Activated CD4-positive, alpha-beta memory T cell treated with anti-CD3 and anti-CD28 coated beads, Interleukin-2, amount 10 ng/mL, durations not matched to agents 7 days and 5 days (primary cell): Measurements from ENCODE around the gene EDN2. TPM values are rescaled to one million over a fixed set of nuclear protein-coding genes. Genes with fewer than 3 reads are reported as not detected.
A peak's percentile ranks its signal among the peaks of the same experiment; 100 is the strongest.

Experiments
- CTCF ChIA-PET: fragments of 350-600 bp; sonication (Branson Sonifier 250); formaldehyde crosslinking; loops from one replicate; lab custom pipeline; 2021; ENCODE audit warnings: antibody characterized with exemption, inconsistent platforms; lab: Charles Lee
- POLR2A ChIA-PET: fragments of 350-600 bp; sonication (Branson Sonifier 250); formaldehyde crosslinking; loops from one replicate; lab custom pipeline; 2021; ENCODE audit warnings: antibody characterized with exemption; lab: Charles Lee
- DNase-seq: peaks from one replicate; pipeline ENCODE4 v3.0.0-alpha.2; 2020
- H3K27ac Mint-ChIP-seq: one replicate; pipeline ENCODE4 v1.8.0; 2021; ENCODE audit warnings: mild to moderate bottlenecking, mixed read lengths
- H3K27me3 Mint-ChIP-seq: one replicate; pipeline ENCODE4 v1.8.0; 2021; ENCODE audit warnings: mixed read lengths
- H3K36me3 Mint-ChIP-seq: one replicate; pipeline ENCODE4 v1.8.0; 2021; ENCODE audit warnings: low read depth, mixed read lengths
- H3K4me1 Mint-ChIP-seq: one replicate; pipeline ENCODE4 v1.8.0; 2021; ENCODE audit warnings: mixed read lengths
- H3K4me3 Mint-ChIP-seq: one replicate; pipeline ENCODE4 v1.8.0; 2021; ENCODE audit warnings: mild to moderate bottlenecking, mixed read lengths
- H3K9me3 Mint-ChIP-seq: one replicate; pipeline ENCODE4 v1.8.0; 2021; ENCODE audit warnings: mixed read lengths
- total RNA-seq, 2 experiments: library from RNA; stranded (reverse); gene quantifications; one replicate each; pipeline ENCODE4 v1.2.3, GENCODE V29; 2021

EDN2 gene
- total RNA-seq, 2 experiments from 2014 or later = not detected

- Mint-ChIP-seq H3K4me3 (no peak overlapping the region), H3K27ac (no peak overlapping the region), H3K27me3 (no peaks in the 10 kb centered on the region), H3K9me3 (peaks cover 5% of the 10 kb centered on the region), H3K4me1 (no peaks in the 10 kb centered on the region), H3K36me3 (peaks cover 16% of the 10 kb centered on the region)
- ChIA-PET POLR2A (no interaction called here), CTCF (interaction anchor here (0.9 kb wide), 1 partner anchor 9 kb away, joined by 3 read pairs; no protein-coding TSS in a partner anchor)
- DNase-seq = no peak
These were observed 40.5 kb upstream of the EDN2 start for GRCh38 chr1:41524676-41525675.

- peaks cover 17% of the 10 kb centered on the region for H3K36me3 Mint-ChIP-seq
- ChIA-PET CTCF (no interaction called here), POLR2A (no interaction called here)
- H3K4me1 Mint-ChIP-seq = no peaks in the 10 kb centered on the region
- no peak overlapping the region for H3K4me3 Mint-ChIP-seq
- no peaks in the 10 kb centered on the region for H3K27me3 Mint-ChIP-seq
- no peak for DNase-seq
- H3K27ac Mint-ChIP-seq = no peak overlapping the region
- H3K9me3 Mint-ChIP-seq = no peaks in the 10 kb centered on the region
These were observed 39.6 kb upstream of the EDN2 start for GRCh38 chr1:41523949-41524675.

GRCh38 chr1:41523071-41523470 is 38.6 kb upstream of the EDN2 start:
- H3K27ac Mint-ChIP-seq = no peak overlapping the region
- CTCF ChIA-PET = no interaction called here
- H3K27me3 Mint-ChIP-seq = no peaks in the 10 kb centered on the region
- no peaks in the 10 kb centered on the region for H3K9me3 Mint-ChIP-seq
- no peak overlapping the region for H3K4me3 Mint-ChIP-seq
- no peaks in the 10 kb centered on the region for H3K4me1 Mint-ChIP-seq
- DNase-seq = no peak
- POLR2A ChIA-PET = no interaction called here
- H3K36me3 Mint-ChIP-seq = peaks cover 18% of the 10 kb centered on the region

- Mint-ChIP-seq H3K36me3 (peaks cover 20% of the 10 kb centered on the region), H3K4me3 (no peak overlapping the region), H3K9me3 (no peaks in the 10 kb centered on the region), H3K27me3 (no peaks in the 10 kb centered on the region), H3K4me1 (peaks cover under 1% of the 10 kb centered on the region), H3K27ac (no peak overlapping the region)
- ChIA-PET POLR2A (no interaction called here), CTCF (no interaction called here)
- no peak for DNase-seq
These were observed 37.3 kb upstream of the EDN2 start for GRCh38 chr1:41521766-41522165.

- DNase-seq = no peak
- H3K4me3 Mint-ChIP-seq = no peak overlapping the region
- peaks cover 19% of the 10 kb centered on the region for H3K36me3 Mint-ChIP-seq
- no peak overlapping the region for H3K27ac Mint-ChIP-seq
- H3K4me1 Mint-ChIP-seq = peaks cover 5% of the 10 kb centered on the region
- POLR2A ChIA-PET = no interaction called here
- CTCF ChIA-PET = no interaction called here
- H3K9me3 Mint-ChIP-seq = no peaks in the 10 kb centered on the region
- no peaks in the 10 kb centered on the region for H3K27me3 Mint-ChIP-seq
These were observed 36.7 kb upstream of the EDN2 start for GRCh38 chr1:41520951-41521752.

- H3K27ac Mint-ChIP-seq = no peak overlapping the region
- CTCF ChIA-PET = interaction anchor here (0.6 kb wide), 1 partner anchor 925 kb away, joined by 4 read pairs; no protein-coding TSS in a partner anchor
These were observed 35.2 kb upstream of the EDN2 start for GRCh38 chr1:41519667-41520066.

GRCh38 chr1:41518471-41518870 is 34.0 kb upstream of the EDN2 start:
- peaks cover 5% of the 10 kb centered on the region for H3K4me1 Mint-ChIP-seq
- H3K9me3 Mint-ChIP-seq = no peaks in the 10 kb centered on the region
- ChIA-PET CTCF (no interaction called here), POLR2A (no interaction called here)
- no peaks in the 10 kb centered on the region for H3K27me3 Mint-ChIP-seq
- DNase-seq = no peak
- H3K27ac Mint-ChIP-seq = no peak overlapping the region
- H3K36me3 Mint-ChIP-seq = peaks cover 17% of the 10 kb centered on the region
- no peak overlapping the region for H3K4me3 Mint-ChIP-seq

More at GRCh38 chr1:41519667-41520066, 35.2 kb upstream of the EDN2 start:
- Mint-ChIP-seq H3K4me1 (peaks cover 5% of the 10 kb centered on the region), H3K9me3 (no peaks in the 10 kb centered on the region), H3K27me3 (no peaks in the 10 kb centered on the region), H3K4me3 (no peak overlapping the region), H3K36me3 (peaks cover 18% of the 10 kb centered on the region)
- DNase-seq = no peak
- POLR2A ChIA-PET = no interaction called here

- ChIA-PET POLR2A (no interaction called here), CTCF (interaction anchor here (1.2 to 2.3 kb wide), 4 partner anchors 288 to 375 kb away, joined by 3 to 11 read pairs (median 6); no protein-coding TSS in a partner anchor)
- no peak for DNase-seq
- Mint-ChIP-seq H3K36me3 (peaks cover 19% of the 10 kb centered on the region), H3K27ac (no peak overlapping the region), H3K4me1 (peaks cover 5% of the 10 kb centered on the region), H3K27me3 (no peaks in the 10 kb centered on the region), H3K9me3 (no peaks in the 10 kb centered on the region), H3K4me3 (no peak overlapping the region)
These were observed 32.6 kb upstream of the EDN2 start for GRCh38 chr1:41517062-41517438.

- Mint-ChIP-seq H3K4me3 (no peak overlapping the region), H3K4me1 (peaks cover 5% of the 10 kb centered on the region), H3K27me3 (no peaks in the 10 kb centered on the region), H3K9me3 (no peaks in the 10 kb centered on the region), H3K36me3 (peaks cover 24% of the 10 kb centered on the region), H3K27ac (no peak overlapping the region)
- CTCF ChIA-PET = interaction anchor here (0.7 to 2.3 kb wide), 19 partner anchors 9 to 770 kb away, joined by 3 to 11 read pairs (median 3); no protein-coding TSS in a partner anchor
- DNase-seq = peak; percentile 66
- POLR2A ChIA-PET = no interaction called here
These were observed 31.9 kb upstream of the EDN2 start for GRCh38 chr1:41516168-41517061.

- Mint-ChIP-seq H3K9me3 (no peaks in the 10 kb centered on the region), H3K27ac (no peak overlapping the region), H3K27me3 (no peaks in the 10 kb centered on the region), H3K36me3 (peaks cover 28% of the 10 kb centered on the region), H3K4me3 (no peak overlapping the region), H3K4me1 (peaks cover 5% of the 10 kb centered on the region)
- no peak for DNase-seq
- CTCF ChIA-PET = interaction anchor here (0.7 to 2.3 kb wide), 19 partner anchors 9 to 770 kb away, joined by 3 to 11 read pairs (median 3); no protein-coding TSS in a partner anchor
- POLR2A ChIA-PET = no interaction called here
These were observed 31.3 kb upstream of the EDN2 start for GRCh38 chr1:41515778-41516167.

- H3K27me3 Mint-ChIP-seq = no peaks in the 10 kb centered on the region
- H3K9me3 Mint-ChIP-seq = no peaks in the 10 kb centered on the region
- peak overlapping the region; percentile 21 for H3K27ac Mint-ChIP-seq
- peaks cover 29% of the 10 kb centered on the region for H3K36me3 Mint-ChIP-seq
- no peak for DNase-seq
- H3K4me3 Mint-ChIP-seq = no peak overlapping the region
- POLR2A ChIA-PET = no interaction called here
- CTCF ChIA-PET = interaction anchor here (0.9 to 2.3 kb wide), 11 partner anchors 9 to 771 kb away, joined by 3 to 11 read pairs (median 3); no protein-coding TSS in a partner anchor
- H3K4me1 Mint-ChIP-seq = peaks cover 5% of the 10 kb centered on the region
These were observed 30.7 kb upstream of the EDN2 start for GRCh38 chr1:41515131-41515678.
